Measurements from ENCODE around the gene FSTL1. TPM values are rescaled to one million over a fixed set of nuclear protein-coding genes. Genes with fewer than 3 reads are reported as not detected.

Gene FSTL1
- total and polyA plus RNA-seq, 2 donors (not counting 1 experiment from before 2014, with no cell fraction given) = 0.15 TPM; not detected in 1

DNA sequence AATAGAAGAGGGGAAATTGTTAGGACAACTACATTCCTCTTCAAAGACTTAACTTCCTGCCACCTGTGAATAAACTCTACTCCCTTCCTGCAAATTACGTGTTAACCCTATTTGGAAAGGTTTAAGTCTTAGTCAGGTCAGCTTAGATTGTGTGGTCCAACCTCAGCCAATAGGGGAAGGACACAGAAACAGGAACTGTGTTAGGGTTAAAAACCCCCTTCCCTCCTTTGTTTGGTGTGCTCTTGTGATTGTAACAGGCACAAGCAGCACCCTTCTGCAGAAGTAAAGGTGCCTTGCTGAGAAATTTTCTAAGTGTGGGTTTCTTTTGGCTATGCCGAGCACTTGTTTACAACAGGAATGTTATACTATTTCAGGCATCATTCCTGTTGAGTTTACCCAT is 45.0 kb upstream of the FSTL1 start:
- no peaks in the 10 kb centered on the region for H3K79me2 ChIP-seq (ENCODE audit: control insufficient read depth, insufficient read depth, low read length)
- DNase-seq (no peak), ATAC-seq (ENCODE audit: low read depth) (no peak)
- no peaks in the 10 kb centered on the region for H3K36me3 ChIP-seq (replicated peaks in 1 of 2; ENCODE audit: control extremely low read depth in 1 of 2, control insufficient read depth in 1 of 2, extremely low read depth in 1 of 2, insufficient read depth in 2 of 2, low read length in 1 of 2)
- TF ChIP-seq EZH2 (IDR thresholded peaks at IDR 0.05; ENCODE audit: borderline replicate concordance, insufficient read depth, low read depth, low read length, poor library complexity, severe bottlenecking) = no peak
- no peak for TF ChIP-seq CTCF (IDR thresholded peaks at IDR 0.05)
- no peak overlapping the region for H3K27ac ChIP-seq (ENCODE audit: low read length in 2 of 2)
- CTCF ChIA-PET = no interaction called here
- POLR2A ChIA-PET = no interaction called here
- no peak overlapping the region for H3K9ac ChIP-seq (ENCODE audit: low read length)
- H3K4me2 ChIP-seq (replicated peaks; ENCODE audit: low read depth, low read length, poor library complexity, severe bottlenecking) = no peak overlapping the region
- peaks cover 0 to 3% (median 0%) of the 10 kb centered on the region in 4 experiments for H3K27me3 ChIP-seq (replicated peaks in 1 of 4; ENCODE audit: control extremely low read depth in 1 of 4, control insufficient read depth in 3 of 4, insufficient read depth in 4 of 4, low read length in 3 of 4)
- H4K20me1 ChIP-seq (ENCODE audit: control insufficient read depth, insufficient read depth, low read length, poor library complexity, severe bottlenecking) = no peaks in the 10 kb centered on the region
- Mint-ChIP-seq H3K9me3 (ENCODE audit: insufficient read depth) (peaks cover 8% of the 10 kb centered on the region), H3K27me3 (peaks cover 28% of the 10 kb centered on the region), H3K4me1 (no peaks in the 10 kb centered on the region), H3K4me3 (no peak overlapping the region), H3K27ac (no peak overlapping the region)
- H3K4me1 ChIP-seq (ENCODE audit: control insufficient read depth in 2 of 2, insufficient read depth in 2 of 2, low read length in 2 of 2) = no peaks in the 10 kb centered on the region
- no CpG with 5 or more reads among the region's 2 CpGs for WGBS (ENCODE audit: insufficient coverage)
- H3K9me3 ChIP-seq (ENCODE audit: control extremely low read depth in 1 of 3, control insufficient read depth in 2 of 3, insufficient read depth in 1 of 3, low read length in 2 of 3) = peaks cover 0 to 7% (median 1%) of the 10 kb centered on the region in 3 donors
- intact Hi-C loops (cut with micrococcal nuclease) = no loop called here
- H2AFZ ChIP-seq (ENCODE audit: insufficient read depth, low read depth, low read length, poor library complexity, severe bottlenecking) = no peak overlapping the region
- H3K4me3 ChIP-seq (ENCODE audit: control extremely low read depth in 1 of 5, extremely low read depth in 1 of 5, insufficient read depth in 1 of 5, low read depth in 2 of 5, low read length in 4 of 5) = no peak overlapping the region

DNA sequence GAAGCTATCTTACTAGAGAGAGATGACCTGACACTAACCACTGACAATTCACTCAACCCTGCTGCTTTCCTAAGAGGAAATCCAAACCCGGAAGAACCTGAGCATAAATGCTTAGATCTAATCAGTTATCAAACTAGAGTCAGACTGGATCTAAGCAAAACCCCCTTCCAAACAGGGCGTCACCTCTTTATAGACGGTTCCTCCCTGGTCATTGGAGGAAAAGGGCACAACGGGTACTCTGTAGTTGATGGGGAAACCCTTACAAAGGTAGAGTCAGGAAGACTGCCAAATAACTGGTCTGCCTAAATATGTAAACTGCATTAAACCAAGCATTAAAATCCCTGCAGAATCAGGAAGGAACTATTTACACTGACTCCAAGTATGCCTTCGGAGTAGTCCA is 41.3 kb upstream of the FSTL1 start:
- no peaks in the 10 kb centered on the region for H3K36me3 ChIP-seq (replicated peaks in 1 of 2; ENCODE audit: control extremely low read depth in 1 of 2, control insufficient read depth in 1 of 2, extremely low read depth in 1 of 2, insufficient read depth in 2 of 2, low read length in 1 of 2)
- H3K27me3 Mint-ChIP-seq = peaks cover 38% of the 10 kb centered on the region
- no peaks in the 10 kb centered on the region for H3K4me1 Mint-ChIP-seq
- peaks cover 0 to 6% (median 2%) of the 10 kb centered on the region in 4 experiments for H3K27me3 ChIP-seq (replicated peaks in 1 of 4; ENCODE audit: control extremely low read depth in 1 of 4, control insufficient read depth in 3 of 4, insufficient read depth in 4 of 4, low read length in 3 of 4)
- H2AFZ ChIP-seq (ENCODE audit: insufficient read depth, low read depth, low read length, poor library complexity, severe bottlenecking) = no peak overlapping the region
- no peaks in the 10 kb centered on the region for H3K4me1 ChIP-seq (ENCODE audit: control insufficient read depth in 2 of 2, insufficient read depth in 2 of 2, low read length in 2 of 2)
- H3K4me3 ChIP-seq (ENCODE audit: control extremely low read depth in 1 of 5, extremely low read depth in 1 of 5, insufficient read depth in 1 of 5, low read depth in 2 of 5, low read length in 4 of 5) = no peak overlapping the region
- no peak overlapping the region for H3K27ac ChIP-seq (ENCODE audit: low read length in 2 of 2)
- WGBS (ENCODE audit: insufficient coverage) = 79% methylated on average over 2 of the region's 5 CpGs
- H3K9me3 ChIP-seq (ENCODE audit: control extremely low read depth in 1 of 3, control insufficient read depth in 2 of 3, insufficient read depth in 1 of 3, low read length in 2 of 3) = peaks cover 0 to 7% (median 0%) of the 10 kb centered on the region in 3 donors
- H3K79me2 ChIP-seq (ENCODE audit: control insufficient read depth, insufficient read depth, low read length) = no peaks in the 10 kb centered on the region
- ChIA-PET POLR2A (no interaction called here), CTCF (no interaction called here)
- H3K9ac ChIP-seq (ENCODE audit: low read length) = no peak overlapping the region
- no peak for ATAC-seq (ENCODE audit: low read depth)
- no peak overlapping the region for H3K4me2 ChIP-seq (replicated peaks; ENCODE audit: low read depth, low read length, poor library complexity, severe bottlenecking)
- no peaks in the 10 kb centered on the region for H4K20me1 ChIP-seq (ENCODE audit: control insufficient read depth, insufficient read depth, low read length, poor library complexity, severe bottlenecking)
- TF ChIP-seq CTCF (IDR thresholded peaks at IDR 0.05) (no peak), EZH2 (IDR thresholded peaks at IDR 0.05; ENCODE audit: borderline replicate concordance, insufficient read depth, low read depth, low read length, poor library complexity, severe bottlenecking) (no peak)
- intact Hi-C loops (cut with micrococcal nuclease) = no loop called here
- DNase-seq = no peak
- H3K9me3 Mint-ChIP-seq (ENCODE audit: insufficient read depth) = peaks cover 8% of the 10 kb centered on the region
- H3K27ac Mint-ChIP-seq = no peak overlapping the region
- H3K4me3 Mint-ChIP-seq = no peak overlapping the region

All from B cell (primary cell).